ENCODE results near the gene ARL4A.

ARL4A gene

GRCh38 chr7:12705878-12706277 lies 18.4 kb downstream of the ARL4A start:
- no peak for DNase-seq

DNA sequence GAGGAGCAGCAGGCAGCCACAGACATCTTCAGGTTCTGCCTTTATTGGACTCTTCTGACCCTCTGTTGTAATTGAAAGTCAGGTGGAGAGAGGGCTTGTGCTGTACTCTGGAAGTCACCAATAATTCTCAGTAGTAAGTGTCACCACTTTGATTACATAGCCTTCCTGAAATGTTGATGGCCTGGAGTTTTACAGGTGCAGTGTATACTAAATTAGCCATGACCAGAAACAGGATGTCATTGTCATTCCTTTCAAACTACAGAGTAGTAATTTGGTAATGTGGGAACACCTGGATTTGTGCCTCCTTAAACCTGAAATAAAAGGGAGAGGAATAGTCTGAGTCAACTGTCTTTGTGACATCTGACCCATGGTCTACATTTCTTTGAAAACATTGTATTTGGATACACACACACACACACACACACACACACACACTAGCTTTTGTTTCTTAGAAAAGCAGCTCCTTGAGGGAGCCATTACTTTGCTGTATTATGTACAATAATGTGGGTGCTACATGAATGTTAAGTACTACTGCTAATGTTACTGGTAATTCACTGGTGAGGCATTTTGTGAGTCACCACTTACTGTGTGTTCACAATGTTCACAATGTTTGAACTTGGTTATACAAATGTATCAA lies 19.6 kb downstream of the ARL4A start:
- DNase-seq: no peak

DNA sequence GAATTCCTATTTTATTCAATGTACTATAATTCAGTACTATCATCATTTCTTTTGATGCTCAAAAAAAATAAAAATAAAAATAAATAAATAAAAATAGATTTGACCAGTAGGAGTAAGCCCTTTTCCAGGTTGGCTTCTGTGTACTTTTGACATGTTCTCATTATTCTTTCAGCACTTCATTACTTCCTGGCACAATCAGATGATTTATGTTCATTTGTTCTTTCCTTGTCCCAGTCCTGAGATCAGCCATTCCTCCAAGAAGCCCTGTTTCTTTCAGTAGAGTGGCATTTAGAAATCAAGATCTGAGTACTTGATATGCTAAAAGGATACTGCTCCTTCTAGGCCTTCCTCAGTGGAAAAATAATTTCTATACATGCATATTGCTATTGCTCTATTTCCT lies 20.9 kb downstream of the ARL4A start:
- DNase-seq: no peak

GRCh38 chr7:12709726-12710502 lies 22.5 kb downstream of the ARL4A start:
- no peak for DNase-seq

DNA sequence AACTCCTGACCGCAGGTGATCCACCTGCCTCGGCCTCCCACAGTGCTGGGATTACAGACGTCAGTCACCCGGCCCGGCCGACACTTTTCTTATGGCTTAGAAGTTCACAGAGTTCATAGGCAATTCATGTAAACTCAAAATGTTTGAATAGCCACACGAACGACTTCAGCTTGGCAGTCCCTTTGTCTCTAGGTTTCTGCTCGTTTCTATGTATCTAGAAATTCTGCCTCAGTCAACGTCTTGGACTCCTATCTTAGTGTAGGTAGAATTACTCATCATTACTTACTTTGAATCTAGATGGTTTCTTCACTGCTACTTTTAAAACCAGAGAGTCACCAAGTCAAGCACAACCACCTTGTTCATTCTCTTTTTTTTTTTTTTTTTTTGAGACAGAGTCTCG lies 23.7 kb downstream of the ARL4A start:
- no peak for DNase-seq

DNA sequence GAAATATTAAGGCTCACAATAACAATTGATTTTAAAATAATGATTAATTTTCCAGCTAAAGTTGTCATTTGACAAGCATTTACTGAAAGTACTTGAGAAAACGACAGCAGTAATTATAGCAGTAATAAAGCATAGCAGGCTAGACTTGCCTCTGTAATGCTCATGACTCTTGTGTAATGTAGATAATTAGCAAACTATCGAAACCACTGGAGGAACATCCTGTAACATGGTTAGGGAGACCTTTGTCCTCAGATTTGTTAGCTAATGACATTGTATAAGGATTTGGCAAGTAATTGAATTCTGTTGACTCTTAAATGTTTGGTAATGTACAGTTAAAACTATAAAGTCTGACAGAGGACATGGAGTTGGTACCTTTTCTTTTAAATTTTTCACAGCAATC lies 24.8 kb downstream of the ARL4A start:
- DNase-seq: no peak

DNA sequence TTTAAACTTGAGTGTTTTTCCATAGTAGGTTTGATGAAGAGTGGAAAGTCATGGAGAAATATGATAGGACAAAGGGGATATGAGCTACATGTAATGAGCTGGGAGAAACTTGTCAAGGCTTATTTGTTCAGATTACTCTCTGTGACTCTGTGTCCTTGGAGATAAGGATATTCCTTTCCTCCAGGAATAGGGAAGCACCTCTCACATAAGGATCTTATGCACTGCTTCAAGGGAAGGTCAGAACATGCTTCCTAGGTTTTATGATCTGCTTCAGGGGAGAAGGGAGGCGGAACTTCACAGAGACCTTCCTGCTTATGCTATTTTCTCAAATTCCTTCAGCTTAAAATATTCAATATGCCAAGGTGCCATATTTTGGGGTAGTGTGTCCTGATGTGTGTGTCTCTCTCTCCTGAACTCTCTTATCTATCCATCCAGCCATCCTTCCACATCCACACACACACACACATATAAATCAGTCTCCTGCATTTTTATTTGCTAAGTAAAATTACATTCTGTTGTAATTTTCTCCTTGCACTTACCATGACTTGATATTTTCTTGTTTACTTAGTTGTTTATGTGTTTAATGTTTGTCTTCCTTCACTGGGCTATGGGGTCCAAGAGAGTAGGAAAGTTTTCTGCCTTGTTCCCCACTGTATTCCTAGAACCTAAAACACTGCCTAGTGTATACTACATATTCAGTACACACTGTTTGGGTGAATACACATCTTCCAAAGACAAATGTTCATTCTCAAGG lies 26.4 kb downstream of the ARL4A start:
- DNase-seq: no peak

DNA sequence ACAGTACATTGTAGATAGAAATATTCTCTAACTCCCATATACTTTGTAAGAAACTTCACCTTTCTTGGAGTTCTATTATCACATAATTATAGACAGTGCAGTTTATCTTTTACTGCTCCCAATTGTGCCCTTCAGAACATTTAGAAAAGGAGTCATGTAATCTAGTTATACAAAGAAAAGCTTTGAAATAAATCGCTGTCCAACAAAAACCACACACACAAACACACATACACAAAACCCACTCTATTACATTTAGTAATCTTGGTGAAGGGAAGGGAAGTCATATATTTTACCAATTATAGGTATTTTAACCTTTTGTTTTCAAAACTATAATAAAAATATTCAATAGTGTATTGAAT lies 26.9 kb downstream of the ARL4A start:
- DNase-seq: no peak

- no peak for DNase-seq
Observed at GRCh38 chr7:12715372-12716133, 28.1 kb downstream of the ARL4A start.

DNA sequence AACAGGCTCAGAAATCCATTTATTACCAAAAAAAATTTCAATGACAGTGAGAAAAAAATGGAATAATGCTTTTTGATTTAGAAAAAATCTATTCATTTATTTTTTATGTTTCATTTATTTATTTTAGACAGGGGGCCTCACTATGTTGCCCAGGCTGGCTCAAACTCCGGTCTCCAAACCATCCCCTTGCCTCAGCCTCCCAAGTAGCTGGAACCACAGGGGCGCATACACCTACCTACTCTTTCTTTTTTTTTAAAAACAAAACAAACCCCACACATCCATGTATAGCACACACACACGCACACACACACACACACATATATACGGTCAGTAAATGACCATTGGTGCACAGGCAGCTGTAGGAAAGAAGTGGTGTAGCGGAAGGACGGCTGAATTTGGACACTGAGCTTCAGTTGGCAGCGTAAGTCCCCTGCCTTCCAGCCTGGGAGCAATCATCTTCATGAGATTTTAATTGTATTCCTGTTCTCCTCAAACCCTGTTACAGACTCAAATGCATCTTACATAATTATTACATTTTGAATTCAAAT lies 28.8 kb downstream of the ARL4A start:
- no peak for DNase-seq

DNA sequence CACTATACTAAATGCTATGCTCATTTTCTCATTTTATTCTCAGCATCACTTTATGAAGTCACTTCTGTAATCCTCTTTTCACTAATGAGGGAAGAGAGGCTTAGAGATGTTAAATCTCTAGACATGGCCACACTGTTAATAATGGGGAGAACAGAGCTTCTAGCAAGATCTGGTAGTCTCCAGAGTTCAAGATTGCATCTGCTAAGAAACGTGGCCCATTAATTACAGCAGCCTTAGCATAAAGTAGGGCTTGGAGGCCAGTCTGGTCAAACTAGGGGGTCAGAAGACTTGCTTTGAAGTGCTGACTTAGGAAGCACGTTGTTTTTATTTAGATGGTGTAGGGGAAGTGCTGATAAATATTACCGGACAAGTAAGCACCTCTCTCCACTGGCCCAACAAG lies 29.3 kb downstream of the ARL4A start:
- no peak for DNase-seq

GRCh38 chr7:12719141-12719919 lies 31.9 kb downstream of the ARL4A start:
- DNase-seq: no peak

GRCh38 chr7:12719981-12720865 lies 32.8 kb downstream of the ARL4A start:
- no peak for DNase-seq

GRCh38 chr7:12721286-12721830 lies 33.9 kb downstream of the ARL4A start:
- DNase-seq: no peak

DNA sequence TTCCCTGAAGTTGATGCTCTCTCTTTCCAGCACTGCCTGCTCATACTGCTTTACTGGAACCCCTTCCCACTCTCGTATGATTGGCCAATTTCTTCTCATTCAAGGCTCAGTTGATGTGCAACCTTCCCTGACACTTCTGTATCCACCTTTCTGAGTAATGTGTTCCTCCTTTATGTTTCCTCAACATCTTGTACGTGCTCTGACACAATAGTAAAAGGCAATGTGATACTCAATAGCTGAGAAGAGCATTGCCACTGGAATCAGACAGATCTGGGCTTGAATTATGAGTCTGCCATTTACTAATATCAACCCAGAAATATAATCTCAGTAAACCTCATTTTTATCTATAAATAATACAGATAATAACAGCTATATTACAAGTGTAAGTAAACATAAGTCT lies 34.7 kb downstream of the ARL4A start:
- no peak for DNase-seq

DNA sequence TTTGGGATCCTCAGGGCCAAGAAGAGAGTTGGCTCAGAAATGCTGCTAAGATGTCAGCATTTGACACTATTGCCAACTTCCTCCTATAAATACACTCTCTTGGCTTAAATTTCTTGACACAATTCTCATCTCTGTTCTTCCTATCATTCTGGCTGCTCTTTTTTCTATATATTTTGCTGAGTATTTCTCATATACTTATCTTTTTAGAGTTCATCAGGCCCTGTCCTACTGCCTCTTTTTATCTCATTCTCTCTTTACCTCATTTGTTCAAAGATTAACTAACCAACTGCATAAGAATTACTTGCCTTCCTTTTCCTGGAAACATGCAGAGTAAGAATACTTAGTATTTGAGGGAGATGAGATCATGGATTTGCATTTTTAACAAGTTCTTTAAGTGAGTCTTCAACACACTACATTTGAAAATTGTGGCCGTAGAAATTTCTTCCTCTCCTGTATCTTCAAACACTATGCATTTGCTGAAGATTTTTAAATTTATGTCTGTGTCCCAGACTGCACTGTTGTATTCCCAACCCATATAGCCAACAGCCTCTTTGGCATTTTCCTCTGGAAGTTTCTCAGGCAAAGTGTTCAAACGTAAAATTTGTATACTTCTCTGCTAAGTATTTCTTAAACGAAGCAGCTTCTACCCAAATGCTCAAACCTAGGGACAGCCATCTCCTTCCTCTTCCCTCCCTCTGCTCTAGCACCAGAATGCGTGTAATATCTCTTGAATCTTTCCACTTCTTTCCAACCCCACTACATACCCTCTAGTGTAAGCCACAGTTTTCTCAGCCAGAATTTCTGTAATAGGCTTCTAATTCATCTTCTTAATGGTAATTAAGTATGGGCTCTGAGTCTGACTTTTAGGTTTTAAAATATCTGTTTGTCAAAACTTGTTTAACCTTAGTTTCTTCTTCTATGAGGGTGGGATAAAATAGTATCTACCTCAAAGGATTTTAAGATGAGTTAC lies 35.5 kb downstream of the ARL4A start:
- no peak for DNase-seq

- DNase-seq: no peak
Observed at GRCh38 chr7:12725575-12726316, 38.3 kb downstream of the ARL4A start.

GRCh38 chr7:12726908-12727307 lies 39.5 kb downstream of the ARL4A start:
- DNase-seq: no peak
